ENCODE measurements around the gene MLYCD. TPM values are rescaled to one million over a fixed set of nuclear protein-coding genes. Genes with fewer than 3 reads are reported as not detected.
A peak's percentile ranks its signal among the peaks of the same experiment; 100 is the strongest.

Gene MLYCD
- total and polyA plus RNA-seq, 8 donors: 3.4 to 6.6 (median 4.1) TPM

DNA sequence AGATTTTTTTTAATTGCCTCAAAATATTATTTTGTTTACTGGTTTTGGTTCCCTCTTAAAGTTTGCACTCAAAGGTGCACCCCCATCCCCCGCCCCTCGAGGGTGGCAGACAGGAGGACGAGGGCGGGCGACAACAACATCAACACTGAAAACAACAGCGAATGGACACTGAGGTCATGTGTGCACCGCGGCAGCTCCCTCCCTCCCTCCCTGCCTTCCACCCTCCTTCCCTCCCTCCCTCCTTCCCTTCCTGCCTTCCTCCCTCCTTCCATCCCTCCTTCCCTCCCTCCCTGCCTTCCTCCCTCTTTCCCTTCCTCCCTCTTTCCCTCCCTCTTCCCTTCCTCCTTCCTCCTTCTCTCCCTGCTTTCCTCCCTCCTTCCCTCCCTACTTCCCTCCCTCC is 52.6 kb downstream of the MLYCD start:
- peaks cover 20 to 31% of the 10 kb centered on the region in 2 donors for H3K4me1 ChIP-seq
- ATAC-seq: no peak
- TF ChIP-seq, protein P1, sequence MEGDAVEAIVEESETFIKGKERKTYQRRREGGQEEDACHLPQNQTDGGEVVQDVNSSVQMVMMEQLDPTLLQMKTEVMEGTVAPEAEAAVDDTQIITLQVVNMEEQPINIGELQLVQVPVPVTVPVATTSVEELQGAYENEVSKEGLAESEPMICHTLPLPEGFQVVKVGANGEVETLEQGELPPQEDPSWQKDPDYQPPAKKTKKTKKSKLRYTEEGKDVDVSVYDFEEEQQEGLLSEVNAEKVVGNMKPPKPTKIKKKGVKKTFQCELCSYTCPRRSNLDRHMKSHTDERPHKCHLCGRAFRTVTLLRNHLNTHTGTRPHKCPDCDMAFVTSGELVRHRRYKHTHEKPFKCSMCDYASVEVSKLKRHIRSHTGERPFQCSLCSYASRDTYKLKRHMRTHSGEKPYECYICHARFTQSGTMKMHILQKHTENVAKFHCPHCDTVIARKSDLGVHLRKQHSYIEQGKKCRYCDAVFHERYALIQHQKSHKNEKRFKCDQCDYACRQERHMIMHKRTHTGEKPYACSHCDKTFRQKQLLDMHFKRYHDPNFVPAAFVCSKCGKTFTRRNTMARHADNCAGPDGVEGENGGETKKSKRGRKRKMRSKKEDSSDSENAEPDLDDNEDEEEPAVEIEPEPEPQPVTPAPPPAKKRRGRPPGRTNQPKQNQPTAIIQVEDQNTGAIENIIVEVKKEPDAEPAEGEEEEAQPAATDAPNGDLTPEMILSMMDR (IDR thresholded peaks at IDR 0.05): no peak
- intact Hi-C loops (cut with DNase I): no loop called here
- no peaks in the 10 kb centered on the region for H3K36me3 ChIP-seq
- no peaks in the 10 kb centered on the region for H3K9me3 ChIP-seq
- no peak overlapping the region for H3K4me3 ChIP-seq
- no peaks in the 10 kb centered on the region for H3K27me3 ChIP-seq
- DNase-seq: no peak
- H3K27ac ChIP-seq: no peak overlapping the region

- peaks cover 20 to 36% of the 10 kb centered on the region in 2 donors for H3K4me1 ChIP-seq
- DNase-seq (peak in 1 of 4 donors; percentile 77), ATAC-seq (peak; percentile 2)
- H3K27me3 ChIP-seq: no peaks in the 10 kb centered on the region
- H3K27ac ChIP-seq: peak overlapping the region; percentile 85
- intact Hi-C loops (cut with DNase I): no loop called here
- no peaks in the 10 kb centered on the region for H3K9me3 ChIP-seq
- H3K36me3 ChIP-seq: peaks cover 0 to 1% of the 10 kb centered on the region in 2 donors
- TF ChIP-seq, protein P1 (IDR thresholded peaks at IDR 0.05): no peak
- peak overlapping the region; percentile 47 to 57 for H3K4me3 ChIP-seq
Measured at GRCh38 chr16:83952587-83952939, 53.6 kb downstream of the MLYCD start.

GRCh38 chr16:83952940-83953795 is 54.3 kb downstream of the MLYCD start, which contains the start of gene OSGIN1:
TSS of gene OSGIN1 (plus strand) at chr16:83953240. CDS start at chr16:83957672, 4,432 bp downstream.
- ATAC-seq (peak; percentile 93), DNase-seq (peak; percentile 56 to 96 (median 90))
- intact Hi-C loops (cut with DNase I): no loop called here
- peak within 1 kb of the TSS; percentile 85 for H3K27ac ChIP-seq
- TF ChIP-seq, protein P1 (IDR thresholded peaks at IDR 0.05): no peak
- peaks cover 20 to 36% of the 10 kb centered on the region in 2 donors for H3K4me1 ChIP-seq
- no peaks in the 10 kb centered on the region for H3K27me3 ChIP-seq
- H3K9me3 ChIP-seq: no peaks in the 10 kb centered on the region
- H3K4me3 ChIP-seq: peak within 1 kb of the TSS; percentile 47 to 57
- peaks cover 0 to 7% of the 10 kb centered on the region in 2 donors for H3K36me3 ChIP-seq

DNA sequence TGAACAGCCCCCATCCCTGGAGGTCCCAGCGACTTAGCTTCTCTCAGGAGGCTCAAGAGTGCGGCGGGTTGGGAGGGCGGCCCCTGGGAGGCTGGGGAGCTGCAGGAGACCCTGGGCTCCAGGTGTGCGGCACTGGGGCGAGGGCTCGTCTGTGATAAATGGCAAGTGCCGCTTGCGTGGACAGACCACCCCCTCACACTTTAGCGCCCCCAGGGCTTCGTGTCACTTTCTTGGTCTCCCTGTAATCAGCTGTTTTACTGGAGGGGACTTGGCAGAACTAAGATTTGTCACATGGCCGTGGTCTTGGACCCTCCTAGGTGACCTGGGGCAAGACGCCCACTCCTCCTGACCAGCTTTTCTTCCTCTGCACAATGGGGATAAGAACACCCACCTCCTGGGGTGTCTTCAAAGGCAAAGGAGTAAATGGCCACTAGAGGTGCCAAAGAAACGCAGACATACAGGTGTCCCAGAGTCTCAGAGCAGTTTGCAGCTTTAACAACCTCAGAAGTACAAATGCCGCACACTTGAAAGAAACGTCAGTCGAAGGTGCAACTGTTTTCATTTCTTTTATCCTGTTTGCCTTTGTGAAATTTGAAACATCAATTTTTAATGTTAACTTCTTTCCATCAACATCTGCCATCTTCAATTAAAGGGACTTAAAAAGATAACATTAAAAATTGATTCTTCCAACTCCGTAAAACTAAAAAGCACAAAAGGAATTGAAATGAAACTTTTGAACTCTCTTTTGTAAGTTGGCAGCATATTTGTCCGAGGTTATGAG is 55.1 kb downstream of the MLYCD start:
- H3K27me3 ChIP-seq: no peaks in the 10 kb centered on the region
- peak overlapping the region; percentile 47 to 57 for H3K4me3 ChIP-seq
- peak overlapping the region; percentile 85 for H3K27ac ChIP-seq
- TF ChIP-seq, protein P1 (IDR thresholded peaks at IDR 0.05): peak in 1 of 2 donors; percentile 32
- no peaks in the 10 kb centered on the region for H3K9me3 ChIP-seq
- ATAC-seq: peak; percentile 51
- H3K4me1 ChIP-seq: peaks cover 20 to 36% of the 10 kb centered on the region in 2 donors
- intact Hi-C loops (cut with DNase I): no loop called here
- H3K36me3 ChIP-seq: peaks cover 0 to 16% of the 10 kb centered on the region in 2 donors
- DNase-seq: peak in 1 of 4 donors; percentile 50

All from left lung (tissue), 10 donors.